Mammary epithelial cell (primary cell): Measurements from ENCODE around the gene PIEZO2.
"Not testable (repeated sequence)": the region's sequence is repeated elsewhere in the genome, so short reads cannot be mapped to it uniquely, and the experiment has no call there.

Source experiments
- CTCF ChIP-seq, 2 donors: IDR thresholded peaks in 1 of 2; conservative IDR thresholded peaks in 1 of 2; 2 replicates each; pipeline ENCODE4 v1.5.1; 2011 to 2012; ENCODE audit warnings: inconsistent platforms in 2 of 2, low read length in 2 of 2, mild to moderate bottlenecking in 2 of 2, control low read depth in 1 of 2, low read depth in 1 of 2; ENCODE audit not compliant: insufficient read depth in 1 of 2; ENCODE audit errors: extremely low read depth in 1 of 2
- EZH2 ChIP-seq: IDR thresholded peaks from 2 replicates; pipeline ENCODE4 v1.6.1; 2012; ENCODE audit warnings: low read length, inconsistent platforms, borderline replicate concordance

GRCh38 chr18:11181629-11182028 lies 32.3 kb upstream of the PIEZO2 start:
- TF ChIP-seq CTCF (conservative IDR thresholded peaks at IDR 0.05 in 1 of 2, IDR thresholded peaks at IDR 0.05 in 1 of 2; ENCODE audit: extremely low read depth in 1 of 2, insufficient read depth in 1 of 2, low read depth in 1 of 2, low read length in 2 of 2); EZH2: not testable (repeated sequence)
